WTC11 (cell line): ENCODE results near the gene PDZRN4.

ENCODE experiments used
- CREM ChIP-seq: sonication (generic); formaldehyde crosslinking; IDR thresholded peaks from 2 replicates; pipeline ENCODE4 v1.8.1; 2022; ENCODE audit warnings: mild to moderate bottlenecking, missing genetic modification reagents, moderate library complexity
- ESRRA ChIP-seq: sonication (generic); formaldehyde crosslinking; IDR thresholded peaks from 2 replicates; pipeline ENCODE4 v1.8.1; 2022; ENCODE audit warnings: mild to moderate bottlenecking, missing genetic modification reagents, borderline replicate concordance
- MAX ChIP-seq: sonication (generic); formaldehyde crosslinking; IDR thresholded peaks from 2 replicates; pipeline ENCODE4 v1.8.0; 2022; ENCODE audit warnings: mild to moderate bottlenecking, missing genetic modification reagents
- SMAD3 ChIP-seq: sonication (generic); formaldehyde crosslinking; IDR thresholded peaks from 2 replicates; pipeline ENCODE4 v1.8.0; 2022; ENCODE audit warnings: missing genetic modification reagents, mild to moderate bottlenecking, borderline replicate concordance
- TF ChIP-seq, protein P1 (sequence below): fragments of 200-600 bp; IDR thresholded peaks from 2 replicates; pipeline ENCODE4 v1.8.0; 2022; ENCODE audit warnings: antibody characterized with exemption
- TF ChIP-seq, protein P2 (sequence below): sonication (generic); formaldehyde crosslinking; conservative IDR thresholded peaks from 2 replicates; pipeline ENCODE4 v1.8.1; 2022; ENCODE audit warnings: mild to moderate bottlenecking, missing genetic modification reagents

DNA sequence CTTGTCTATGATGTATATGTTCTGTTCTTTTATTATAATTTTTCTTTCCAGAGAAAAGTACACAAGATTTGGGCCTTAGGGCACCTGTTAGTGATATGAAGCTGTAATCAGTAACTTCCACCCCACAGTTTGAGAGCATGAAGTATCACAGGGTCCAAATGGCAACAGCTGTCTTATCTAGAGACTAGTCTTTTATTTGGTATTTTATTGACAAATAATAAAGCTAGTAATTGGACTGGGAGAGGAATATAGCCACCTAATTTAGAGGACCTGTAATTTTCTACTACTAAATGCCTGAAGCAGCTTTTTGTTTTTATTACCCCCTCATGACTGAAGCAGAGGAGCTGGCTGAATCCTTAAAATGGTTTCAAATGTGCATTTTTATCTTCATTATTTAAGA, 174.8 kb downstream of the PDZRN4 start:
- no peak for TF ChIP-seq ESRRA (CRISPR knock-in tag)
- no peak for TF ChIP-seq CREM (CRISPR knock-in tag)
- no peak for TF ChIP-seq SMAD3
- TF ChIP-seq, protein P1, sequence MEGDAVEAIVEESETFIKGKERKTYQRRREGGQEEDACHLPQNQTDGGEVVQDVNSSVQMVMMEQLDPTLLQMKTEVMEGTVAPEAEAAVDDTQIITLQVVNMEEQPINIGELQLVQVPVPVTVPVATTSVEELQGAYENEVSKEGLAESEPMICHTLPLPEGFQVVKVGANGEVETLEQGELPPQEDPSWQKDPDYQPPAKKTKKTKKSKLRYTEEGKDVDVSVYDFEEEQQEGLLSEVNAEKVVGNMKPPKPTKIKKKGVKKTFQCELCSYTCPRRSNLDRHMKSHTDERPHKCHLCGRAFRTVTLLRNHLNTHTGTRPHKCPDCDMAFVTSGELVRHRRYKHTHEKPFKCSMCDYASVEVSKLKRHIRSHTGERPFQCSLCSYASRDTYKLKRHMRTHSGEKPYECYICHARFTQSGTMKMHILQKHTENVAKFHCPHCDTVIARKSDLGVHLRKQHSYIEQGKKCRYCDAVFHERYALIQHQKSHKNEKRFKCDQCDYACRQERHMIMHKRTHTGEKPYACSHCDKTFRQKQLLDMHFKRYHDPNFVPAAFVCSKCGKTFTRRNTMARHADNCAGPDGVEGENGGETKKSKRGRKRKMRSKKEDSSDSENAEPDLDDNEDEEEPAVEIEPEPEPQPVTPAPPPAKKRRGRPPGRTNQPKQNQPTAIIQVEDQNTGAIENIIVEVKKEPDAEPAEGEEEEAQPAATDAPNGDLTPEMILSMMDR, result no peak
- TF ChIP-seq, protein P2, sequence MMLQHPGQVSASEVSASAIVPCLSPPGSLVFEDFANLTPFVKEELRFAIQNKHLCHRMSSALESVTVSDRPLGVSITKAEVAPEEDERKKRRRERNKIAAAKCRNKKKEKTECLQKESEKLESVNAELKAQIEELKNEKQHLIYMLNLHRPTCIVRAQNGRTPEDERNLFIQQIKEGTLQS, result no peak
- TF ChIP-seq MAX (CRISPR knock-in tag), result no peak
